Bronchial epithelial cell (primary cell): ENCODE data around the gene SLC35A1. TPM values are rescaled to one million over a fixed set of nuclear protein-coding genes. Genes with fewer than 3 reads are reported as not detected.

Experiments
- DNase-seq: peaks from one replicate; pipeline ENCODE4 v3.0.0-alpha.2; 2010; ENCODE audit warnings: low read depth
- FAIRE-seq: peaks from 2 replicates; lab custom pipeline; 2011; peaks lifted over from hg19 to GRCh38; lab: Jason Lieb, UNC
- H3K27me3 ChIP-seq: 2 replicates; pipeline ENCODE4 v1.5.1; 2011; ENCODE audit warnings: low read length; ENCODE audit not compliant: control insufficient read depth, insufficient read depth
- H3K36me3 ChIP-seq: 2 replicates; pipeline ENCODE4 v1.5.1; 2011; ENCODE audit warnings: low read length; ENCODE audit not compliant: control insufficient read depth, insufficient read depth
- H3K4me3 ChIP-seq: 2 replicates; pipeline ENCODE4 v1.5.1; 2011; ENCODE audit warnings: mild to moderate bottlenecking, low read depth, low read length, control low read depth
- CTCF ChIP-seq: IDR thresholded peaks from 2 replicates; pipeline ENCODE4 v1.5.1; 2011; ENCODE audit warnings: mild to moderate bottlenecking, moderate library complexity, low read length, control low read depth, inconsistent platforms; ENCODE audit not compliant: insufficient read depth, severe bottlenecking
- total RNA-seq: library from RNA; depleted of rRNA; stranded (reverse); fragments of >200 nt; gene quantifications from 2 replicates; pipeline ENCODE4 v1.2.1, GENCODE V29; 2014

Gene SLC35A1
- total RNA-seq, 1 donor from 2014 or later: 14.5 TPM

- no peak overlapping the region for H3K4me3 ChIP-seq
- no peak for TF ChIP-seq CTCF
- H3K36me3 ChIP-seq: peaks cover 11% of the 10 kb centered on the region
- H3K27me3 ChIP-seq: no peaks in the 10 kb centered on the region
- DNase-seq (no peak), FAIRE-seq (no peak)
Observed at GRCh38 chr6:87541041-87541440, 68.3 kb downstream of the SLC35A1 start.

- Histone ChIP-seq H3K27me3 (no peaks in the 10 kb centered on the region), H3K4me3 (no peak overlapping the region), H3K36me3 (peaks cover 11% of the 10 kb centered on the region)
- FAIRE-seq: no peak
- TF ChIP-seq CTCF: no peak
- no peak for DNase-seq
Observed at GRCh38 chr6:87541744-87542143, 69.0 kb downstream of the SLC35A1 start.

- FAIRE-seq: no peak
- TF ChIP-seq CTCF: no peak
Observed at GRCh38 chr6:87543696-87544473, 71.1 kb downstream of the SLC35A1 start.

GRCh38 chr6:87544474-87544735, 71.6 kb downstream of the SLC35A1 start:
- H3K36me3 ChIP-seq: peaks cover 10% of the 10 kb centered on the region
- FAIRE-seq (no peak), DNase-seq (no peak)
- H3K27me3 ChIP-seq: no peaks in the 10 kb centered on the region
- H3K4me3 ChIP-seq: no peak overlapping the region
- TF ChIP-seq CTCF: no peak

More at GRCh38 chr6:87543696-87544473, 71.1 kb downstream of the SLC35A1 start:
- no peak overlapping the region for H3K4me3 ChIP-seq
- H3K27me3 ChIP-seq: no peaks in the 10 kb centered on the region
- peaks cover 11% of the 10 kb centered on the region for H3K36me3 ChIP-seq
- no peak for DNase-seq

GRCh38 chr6:87551799-87552198, 79.0 kb downstream of the SLC35A1 start:
- FAIRE-seq: no peak
- no peak for TF ChIP-seq CTCF
- DNase-seq: no peak
- H3K4me3 ChIP-seq: no peak overlapping the region
- H3K27me3 ChIP-seq: no peaks in the 10 kb centered on the region
- peaks cover 1% of the 10 kb centered on the region for H3K36me3 ChIP-seq
